Heart left ventricle (tissue), 13 donors: Measurements from ENCODE around the gene CACNA1D.

Experiments
- CTCF ChIP-seq, 12 donors: fragments of 200-600 bp; sonication (generic) in 4 of 12; IDR thresholded peaks; one replicate each; pipeline versions ENCODE4 v1.5.0 to v1.8.0; 2018 to 2022; ENCODE audit warnings: antibody characterized with exemption in 12 of 12, mild to moderate bottlenecking in 5 of 12
- POLR2A ChIP-seq, 2 donors: fragments of 450-650 bp; IDR thresholded peaks; one replicate each; pipeline ENCODE4 v1.6.1; 2017; ENCODE audit warnings: antibody characterized with exemption in 2 of 2, mild to moderate bottlenecking in 2 of 2, moderate library complexity in 2 of 2
- donor health status: ischemic (EF 13 %, LVEDD 7.1; RV severe dilation, severe dysfunction).
- donor health status: DM: no; HTN: yes; CAD: no.
- donor health status: DM: no; HTN: no; CAD: no.
- donor health status: ischemic (EF 25% LVEDD 6.9; RV normal size, moderate dysfunction).
- donor health status: ischemic (EF 25% LVEDD 5.7; RV mildly dilated, moderate dysfunction).
- donor health status: ischemic (EF 35%, LVEDD 5.7; RV mildly dilated, moderate dysfunction).
- donor health status: nonischemic (EF 11% LVEDD 7.7; RV severe dilation, severe dysfunction).
- donor health status: DM: yes; HTN: yes; CAD: no.
- donor health status: PGD.
- donor health status: ischemic (EF 29% LVEDD 5.4; RV normal size, mild dysfunction).
- donor health status: nonischemic (EF 23%, LVEDD 6.1; RV moderate dilation, normal function).

GRCh38 chr3:53672981-53673380 lies 178.6 kb downstream of the CACNA1D start:
- TF ChIP-seq POLR2A (IDR thresholded peaks at IDR 0.05), result no peak
- no peak for TF ChIP-seq CTCF (IDR thresholded peaks at IDR 0.05)
